Heart left ventricle (tissue), 13 donors: ENCODE data around the gene PRAMEF13.
"Not testable (repeated sequence)": the region's sequence is repeated elsewhere in the genome, so short reads cannot be mapped to it uniquely, and the experiment has no call there.

Experiments
- POLR2A ChIP-seq, 2 donors: fragments of 450-650 bp; IDR thresholded peaks; one replicate each; pipeline ENCODE4 v1.6.1; 2017; ENCODE audit warnings: antibody characterized with exemption in 2 of 2, mild to moderate bottlenecking in 2 of 2, moderate library complexity in 2 of 2
- TF ChIP-seq, protein P1 (sequence below), 12 donors: fragments of 200-600 bp; sonication (generic) in 4 of 12; IDR thresholded peaks; one replicate each; pipeline versions ENCODE4 v1.5.0 to v1.8.0; 2018 to 2022; ENCODE audit warnings: antibody characterized with exemption in 12 of 12, mild to moderate bottlenecking in 5 of 12
- donor health status: ischemic (EF 13 %, LVEDD 7.1; RV severe dilation, severe dysfunction).
- donor health status: DM: no; HTN: yes; CAD: no.
- donor health status: DM: no; HTN: no; CAD: no.
- donor health status: ischemic (EF 25% LVEDD 6.9; RV normal size, moderate dysfunction).
- donor health status: ischemic (EF 25% LVEDD 5.7; RV mildly dilated, moderate dysfunction).
- donor health status: ischemic (EF 35%, LVEDD 5.7; RV mildly dilated, moderate dysfunction).
- donor health status: nonischemic (EF 11% LVEDD 7.7; RV severe dilation, severe dysfunction).
- donor health status: DM: yes; HTN: yes; CAD: no.
- donor health status: PGD.
- donor health status: ischemic (EF 29% LVEDD 5.4; RV normal size, mild dysfunction).
- donor health status: nonischemic (EF 23%, LVEDD 6.1; RV moderate dilation, normal function).

DNA sequence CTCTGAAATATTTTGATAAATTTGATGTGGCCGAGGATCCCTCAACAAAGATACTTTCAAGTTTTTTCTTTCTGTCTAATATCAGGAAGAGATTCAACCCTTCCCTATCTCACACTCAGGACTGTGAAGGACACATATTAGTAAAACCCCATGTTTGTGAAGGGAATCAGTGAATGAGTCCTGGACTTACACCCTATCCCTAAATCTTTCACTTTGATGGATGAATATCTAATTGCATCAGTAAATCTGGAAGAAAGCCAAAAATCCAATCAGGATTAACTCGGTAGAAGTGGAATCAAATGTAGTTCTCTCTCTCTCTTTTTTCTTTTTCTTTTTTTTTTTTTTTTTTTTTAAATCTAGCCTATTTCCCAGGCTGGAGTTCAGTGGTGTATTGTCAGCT is 29.7 kb downstream of the PRAMEF13 start, which contains the start of gene PRAMEF9:
- TF ChIP-seq, protein P1, sequence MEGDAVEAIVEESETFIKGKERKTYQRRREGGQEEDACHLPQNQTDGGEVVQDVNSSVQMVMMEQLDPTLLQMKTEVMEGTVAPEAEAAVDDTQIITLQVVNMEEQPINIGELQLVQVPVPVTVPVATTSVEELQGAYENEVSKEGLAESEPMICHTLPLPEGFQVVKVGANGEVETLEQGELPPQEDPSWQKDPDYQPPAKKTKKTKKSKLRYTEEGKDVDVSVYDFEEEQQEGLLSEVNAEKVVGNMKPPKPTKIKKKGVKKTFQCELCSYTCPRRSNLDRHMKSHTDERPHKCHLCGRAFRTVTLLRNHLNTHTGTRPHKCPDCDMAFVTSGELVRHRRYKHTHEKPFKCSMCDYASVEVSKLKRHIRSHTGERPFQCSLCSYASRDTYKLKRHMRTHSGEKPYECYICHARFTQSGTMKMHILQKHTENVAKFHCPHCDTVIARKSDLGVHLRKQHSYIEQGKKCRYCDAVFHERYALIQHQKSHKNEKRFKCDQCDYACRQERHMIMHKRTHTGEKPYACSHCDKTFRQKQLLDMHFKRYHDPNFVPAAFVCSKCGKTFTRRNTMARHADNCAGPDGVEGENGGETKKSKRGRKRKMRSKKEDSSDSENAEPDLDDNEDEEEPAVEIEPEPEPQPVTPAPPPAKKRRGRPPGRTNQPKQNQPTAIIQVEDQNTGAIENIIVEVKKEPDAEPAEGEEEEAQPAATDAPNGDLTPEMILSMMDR (IDR thresholded peaks at IDR 0.05) = not testable (repeated sequence)
- TF ChIP-seq POLR2A (IDR thresholded peaks at IDR 0.05) = not testable (repeated sequence)
